GM19351 (cell line): Measurements from ENCODE around the gene TM4SF4.
"Not testable (repeated sequence)": the region's sequence is repeated elsewhere in the genome, so short reads cannot be mapped to it uniquely, and the experiment has no call there.

ENCODE experiments used
- ATAC-seq: cut with Tn5 transposase; IDR thresholded peaks from one replicate; pipeline ENCODE4 v1.9.1; 2021; ENCODE audit warnings: mild to moderate bottlenecking, moderate library complexity; ENCODE audit not compliant: unreplicated experiment

TM4SF4 gene, protein sequence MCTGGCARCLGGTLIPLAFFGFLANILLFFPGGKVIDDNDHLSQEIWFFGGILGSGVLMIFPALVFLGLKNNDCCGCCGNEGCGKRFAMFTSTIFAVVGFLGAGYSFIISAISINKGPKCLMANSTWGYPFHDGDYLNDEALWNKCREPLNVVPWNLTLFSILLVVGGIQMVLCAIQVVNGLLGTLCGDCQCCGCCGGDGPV

DNA sequence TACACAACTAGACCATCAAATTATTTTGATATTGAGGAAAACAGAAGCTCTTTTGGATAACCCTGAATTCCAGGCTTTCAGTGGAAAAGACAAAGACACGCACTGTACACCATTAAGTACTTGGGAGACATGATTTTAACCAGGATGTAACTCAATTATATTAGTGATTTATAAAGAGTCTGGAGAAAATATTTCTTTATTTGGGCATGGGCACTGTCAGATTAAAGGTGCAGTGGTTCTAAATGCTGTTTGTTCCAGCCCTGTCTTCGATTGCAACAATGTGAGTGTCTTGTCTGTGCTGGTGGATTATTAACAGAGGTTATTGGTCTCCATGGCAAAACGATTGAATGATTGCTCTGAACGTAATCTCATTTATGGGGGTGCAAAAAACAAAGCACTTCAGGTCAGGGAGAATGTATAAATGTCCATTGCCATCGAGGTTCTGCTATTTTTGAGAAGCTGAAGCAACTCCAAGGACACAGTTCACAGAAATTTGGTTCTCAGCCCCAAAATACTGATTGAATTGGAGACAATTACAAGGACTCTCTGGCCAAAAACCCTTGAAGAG, at the start of gene TM4SF4:
TSS of gene TM4SF4 (plus strand) at position 448 of the 568 bp plus-strand sequence. CDS start 181 bp downstream, outside the sequence.
- no peak for ATAC-seq

DNA sequence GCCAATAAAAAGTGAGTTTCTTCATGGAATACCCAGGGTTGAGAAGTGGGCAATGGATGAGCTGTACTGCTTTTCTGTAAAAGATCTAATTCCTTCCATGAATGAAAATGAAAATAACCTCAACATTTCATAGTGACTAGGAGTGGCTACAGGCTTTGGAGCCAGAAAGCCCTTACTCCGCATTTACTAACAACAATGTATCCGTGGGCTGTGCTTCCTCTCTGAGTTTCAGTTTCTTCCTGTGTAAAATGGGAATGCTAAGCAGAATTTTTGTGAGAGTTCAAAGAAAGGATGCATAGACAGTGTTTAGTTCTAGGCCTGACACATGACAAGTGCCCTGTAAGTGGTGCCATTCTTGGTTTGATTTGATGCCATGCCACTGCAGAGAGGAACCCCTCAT, 49.6 kb upstream of the TM4SF4 start:
- ATAC-seq, result no peak

DNA sequence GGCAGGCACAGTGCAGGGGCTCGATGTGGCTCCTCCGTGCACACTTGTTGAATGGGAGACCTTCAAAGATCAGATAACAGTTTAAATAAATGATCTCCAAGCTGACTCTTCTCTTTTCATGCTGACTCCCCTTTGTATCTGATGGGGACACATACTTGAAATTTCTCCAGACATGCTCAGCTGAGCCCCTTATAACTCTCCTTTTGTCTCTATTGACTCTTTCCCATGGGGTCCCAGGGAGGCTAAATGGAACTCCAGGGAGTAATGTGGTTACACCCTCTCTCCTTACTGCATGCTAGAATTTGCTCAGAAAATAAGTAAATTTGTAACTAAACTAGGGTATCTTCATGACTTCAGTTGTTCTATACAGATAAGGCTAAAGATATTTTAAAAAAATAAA, 48.2 kb upstream of the TM4SF4 start:
- no peak for ATAC-seq

DNA sequence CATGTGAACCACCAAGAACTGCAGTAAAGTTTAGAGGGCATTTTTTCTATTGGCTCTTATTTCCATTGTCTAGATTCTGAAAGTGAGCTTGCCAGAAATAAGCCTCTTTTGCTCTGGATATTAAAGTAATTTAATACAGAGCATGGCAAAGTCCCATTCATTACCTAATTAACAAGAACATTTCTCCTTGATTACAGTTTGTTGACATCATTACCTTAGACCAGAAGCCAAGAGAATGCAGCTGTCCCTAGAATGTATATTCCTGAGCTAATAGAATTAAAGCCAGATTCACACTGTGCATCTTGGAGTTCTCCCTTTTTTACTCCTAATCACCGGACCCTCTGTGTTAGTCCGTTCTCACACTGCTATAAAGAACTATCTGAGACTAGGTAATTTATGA, 46.4 kb upstream of the TM4SF4 start:
- no peak for ATAC-seq

DNA sequence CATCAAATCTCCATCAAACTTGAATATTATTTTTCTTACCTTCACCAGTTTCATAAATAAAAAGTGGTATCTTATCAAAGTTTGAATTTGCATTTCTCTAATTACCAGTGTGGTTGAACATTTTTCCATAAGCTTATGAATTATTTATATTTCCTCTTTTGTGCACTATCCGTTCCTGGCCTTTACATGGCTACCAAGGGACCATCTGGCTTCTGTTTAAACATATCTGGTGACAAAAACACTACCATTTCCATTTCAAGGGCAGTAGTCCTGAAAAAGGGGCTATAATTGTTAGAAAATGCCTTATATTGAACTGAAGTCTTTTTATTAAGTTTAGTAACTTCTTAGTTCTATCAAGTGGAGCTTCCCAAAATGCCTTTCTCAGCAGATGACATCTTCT, 44.3 kb upstream of the TM4SF4 start:
- no peak for ATAC-seq

DNA sequence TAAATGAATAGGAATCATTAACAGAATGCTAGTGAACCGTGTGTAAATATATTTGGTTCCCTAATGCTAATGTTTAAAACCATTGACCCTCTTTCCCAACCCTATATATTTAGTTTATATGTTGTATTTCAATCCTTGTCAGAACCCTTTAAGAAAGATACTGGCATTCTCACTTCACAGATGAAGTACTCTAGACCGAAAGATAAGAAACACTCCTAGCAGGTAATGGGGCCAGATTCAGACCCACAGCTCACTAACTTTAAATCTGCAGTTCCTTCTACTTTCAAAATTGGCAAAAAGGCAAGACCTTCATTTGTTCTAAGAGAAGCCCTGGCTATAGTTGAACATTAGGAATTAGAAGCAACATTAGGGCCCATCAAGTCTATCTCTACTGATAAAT, 42.3 kb upstream of the TM4SF4 start:
- ATAC-seq, result no peak

DNA sequence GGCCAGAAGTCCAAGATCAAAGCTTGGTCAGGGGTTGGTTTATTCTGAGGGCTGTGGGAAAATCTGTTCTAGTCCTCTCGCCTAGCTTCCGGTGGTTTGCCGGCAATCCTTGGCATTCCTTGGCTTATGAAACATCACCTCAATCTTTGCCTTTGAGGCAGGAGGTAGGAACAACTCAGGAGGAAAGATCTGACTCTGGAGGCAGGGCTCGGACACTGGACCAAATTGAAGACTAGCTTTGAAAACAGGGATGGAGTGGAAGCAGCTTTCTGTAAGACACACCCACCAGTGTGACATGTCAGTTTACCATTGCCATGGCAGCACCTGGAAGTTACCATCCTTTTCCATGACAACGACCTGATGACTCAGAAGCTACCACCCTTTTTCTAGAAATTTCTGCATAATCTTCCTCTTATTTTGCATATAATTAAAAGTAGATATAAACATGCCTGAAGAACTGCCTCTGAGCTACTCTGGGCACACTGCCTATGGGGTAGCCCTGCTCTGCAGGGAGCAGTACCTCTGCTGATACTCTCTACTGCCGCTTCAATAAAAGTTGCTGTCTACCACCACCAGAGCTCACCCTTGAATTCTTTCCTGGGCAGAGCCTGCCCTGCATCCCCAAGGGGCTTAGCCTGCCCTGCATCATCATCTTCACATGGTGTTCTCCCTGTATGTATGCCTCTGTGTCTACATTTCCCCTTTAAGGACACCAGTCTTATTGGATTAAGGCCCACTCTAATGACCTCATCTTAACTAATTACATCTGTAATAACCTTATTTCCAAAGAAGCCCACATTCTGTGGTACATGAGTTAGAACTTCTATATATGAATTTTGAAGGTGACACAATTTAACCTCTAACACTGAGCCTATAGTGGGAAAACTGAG, 38.3 kb upstream of the TM4SF4 start:
- ATAC-seq, result no peak

DNA sequence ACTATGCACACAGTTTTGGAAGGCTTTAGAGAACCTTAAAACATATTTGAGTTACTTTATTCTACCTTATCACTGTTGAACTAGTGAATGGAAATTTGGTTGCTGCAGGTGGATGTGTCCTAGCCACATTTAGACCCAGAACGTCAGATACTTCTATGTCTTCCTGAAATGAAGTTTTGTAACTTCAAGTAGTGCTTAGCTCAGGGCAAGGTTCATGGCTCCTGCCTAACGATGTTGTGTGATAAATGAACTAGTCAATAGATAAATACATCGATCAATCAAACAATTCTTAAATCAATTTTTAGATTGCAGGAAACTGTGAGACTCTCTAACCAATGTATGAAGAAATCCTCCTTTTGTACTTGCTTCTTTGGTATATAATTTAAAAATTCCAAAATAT, 37.2 kb upstream of the TM4SF4 start:
- ATAC-seq, result no peak

DNA sequence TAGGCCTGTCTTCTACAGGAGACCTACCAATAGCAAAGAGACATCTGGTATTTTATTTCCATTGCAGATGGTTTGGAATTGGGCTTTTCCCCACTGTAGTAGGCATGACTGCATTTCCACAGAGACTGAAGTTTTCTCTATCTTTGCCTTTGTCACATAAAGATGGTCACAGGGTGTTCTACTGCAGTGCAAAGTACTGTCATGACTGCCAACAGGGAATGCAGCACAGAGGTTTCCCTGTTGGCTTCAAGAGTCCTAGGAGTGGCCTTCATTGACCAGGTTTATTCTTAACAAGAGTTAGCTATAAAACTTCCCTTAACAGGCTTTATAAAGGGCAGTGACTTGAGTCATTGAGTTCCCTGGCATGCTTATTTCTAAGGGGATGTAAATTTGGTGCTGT, 36.8 kb upstream of the TM4SF4 start:
- no peak for ATAC-seq

DNA sequence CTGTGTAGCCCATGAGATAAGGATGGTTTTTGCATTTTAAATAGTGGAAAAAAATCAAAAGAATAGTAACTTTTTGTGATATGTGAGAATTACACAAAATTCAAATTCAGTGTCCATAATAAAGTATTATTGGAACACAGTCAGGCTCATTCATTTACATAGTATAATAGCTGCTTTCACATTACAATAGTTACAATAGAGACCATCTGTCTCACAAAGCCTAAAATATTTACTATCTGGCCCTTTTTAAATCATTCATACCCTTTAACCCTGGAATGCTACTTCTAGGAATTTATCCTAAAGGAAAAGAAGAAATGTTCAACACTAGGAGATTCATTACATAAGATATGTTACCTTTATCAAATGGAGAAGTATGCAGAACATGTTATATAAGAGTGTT, 35.5 kb upstream of the TM4SF4 start:
- no peak for ATAC-seq

DNA sequence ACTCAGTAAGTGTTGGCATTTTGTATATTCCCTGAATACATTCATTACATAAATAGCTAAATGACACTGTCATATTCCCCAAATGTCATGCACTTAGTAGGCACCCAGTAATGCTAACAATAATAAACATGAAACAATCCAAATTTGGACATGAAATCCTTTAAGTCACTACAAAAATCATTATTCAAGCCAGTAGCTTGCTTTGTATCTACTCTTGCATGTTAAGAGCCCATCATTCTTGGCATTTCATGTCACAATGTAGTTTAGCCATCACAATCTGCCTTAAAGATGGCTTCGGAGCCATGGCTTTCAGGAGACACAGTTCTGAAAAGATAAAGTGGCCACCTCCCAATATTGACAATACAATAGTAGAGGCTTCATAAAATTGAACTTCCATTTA, 32.9 kb upstream of the TM4SF4 start:
- no peak for ATAC-seq

DNA sequence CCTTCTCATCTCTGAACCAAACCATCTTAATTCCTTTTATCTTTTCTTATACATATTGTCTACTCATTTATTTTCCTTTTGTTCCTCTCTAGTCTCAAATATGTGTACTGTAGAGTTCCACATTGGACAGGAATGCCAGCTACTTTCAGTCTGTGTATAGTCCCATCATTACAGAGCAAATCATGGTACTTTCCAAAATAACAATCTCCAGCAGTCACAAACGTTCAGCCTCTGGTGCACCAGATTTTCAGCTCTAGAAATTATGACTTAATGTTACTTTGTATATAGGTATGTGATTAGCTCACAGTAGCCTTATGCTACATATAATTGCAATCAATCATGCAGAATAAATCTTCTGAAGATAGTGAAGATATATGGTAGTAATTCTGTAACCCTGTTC, 32.5 kb upstream of the TM4SF4 start:
- no peak for ATAC-seq

DNA sequence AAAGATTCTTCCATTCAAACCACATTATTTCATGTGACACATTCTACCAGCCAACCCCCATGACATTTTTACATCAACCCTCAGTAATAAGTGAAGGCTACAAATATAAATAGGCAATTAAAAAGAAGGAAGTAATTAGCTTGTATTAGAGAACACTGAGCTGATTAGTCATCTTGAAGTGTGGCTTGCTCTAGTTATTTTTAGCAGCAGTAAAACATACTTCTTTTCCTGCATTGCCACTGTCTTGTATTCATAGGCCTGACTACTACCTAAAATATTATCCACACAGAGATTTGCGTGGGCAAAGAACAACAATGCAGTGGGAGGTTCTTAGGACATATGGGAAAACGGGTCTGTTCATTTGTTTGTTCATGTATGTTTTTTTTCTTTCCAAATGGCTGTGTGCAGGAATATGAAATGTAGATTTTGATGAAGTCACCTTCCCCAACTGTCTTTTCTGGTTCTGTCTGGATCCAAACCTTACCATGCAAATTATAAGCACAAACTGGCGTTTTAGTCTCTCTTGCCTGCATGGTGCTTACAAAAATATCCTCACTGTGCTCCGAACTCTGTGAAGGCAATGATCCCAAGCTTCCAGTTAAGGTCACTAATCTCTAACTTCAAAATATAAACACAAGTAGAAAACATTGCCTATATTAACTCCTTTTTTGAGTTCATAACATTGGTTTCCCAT, 31.5 kb upstream of the TM4SF4 start:
- no peak for ATAC-seq

DNA sequence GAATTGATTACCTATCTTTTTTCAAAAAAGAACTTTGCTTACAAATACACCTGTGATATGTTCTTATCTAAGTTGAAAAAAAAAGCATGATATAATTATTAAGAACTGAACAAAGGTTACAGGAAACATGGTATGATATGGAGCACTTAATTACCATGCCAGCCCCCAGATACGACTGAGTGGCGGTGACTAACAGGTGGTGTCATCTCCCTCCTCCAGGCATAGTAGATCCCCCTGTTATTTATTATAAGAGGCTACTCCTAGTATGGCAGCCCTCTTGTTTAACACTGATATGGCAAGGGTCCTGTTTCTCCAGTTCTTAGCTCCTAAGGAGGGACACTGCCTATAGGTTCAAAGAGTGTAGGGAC, 31.0 kb upstream of the TM4SF4 start:
- ATAC-seq, result no peak

DNA sequence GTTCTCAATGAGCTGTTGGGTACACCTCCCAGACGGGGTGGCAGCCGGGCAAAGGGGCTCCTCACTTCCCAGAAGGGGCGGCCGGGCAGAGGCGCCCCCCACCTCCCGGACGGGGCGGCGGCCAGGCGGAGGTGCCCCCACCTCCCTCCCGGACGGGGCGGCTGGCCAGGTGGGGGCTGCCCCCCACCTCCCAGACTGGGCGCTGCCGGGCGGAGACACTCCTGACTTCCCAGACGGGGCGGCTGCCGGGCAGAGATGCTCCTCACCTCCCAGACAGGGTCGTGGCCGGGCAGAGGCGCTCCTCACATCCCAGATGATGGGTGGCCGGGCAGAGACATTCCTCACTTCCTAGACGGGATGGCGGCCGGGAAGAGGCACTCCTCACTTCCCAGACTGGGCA, 29.6 kb upstream of the TM4SF4 start:
- ATAC-seq, result not testable (repeated sequence)

DNA sequence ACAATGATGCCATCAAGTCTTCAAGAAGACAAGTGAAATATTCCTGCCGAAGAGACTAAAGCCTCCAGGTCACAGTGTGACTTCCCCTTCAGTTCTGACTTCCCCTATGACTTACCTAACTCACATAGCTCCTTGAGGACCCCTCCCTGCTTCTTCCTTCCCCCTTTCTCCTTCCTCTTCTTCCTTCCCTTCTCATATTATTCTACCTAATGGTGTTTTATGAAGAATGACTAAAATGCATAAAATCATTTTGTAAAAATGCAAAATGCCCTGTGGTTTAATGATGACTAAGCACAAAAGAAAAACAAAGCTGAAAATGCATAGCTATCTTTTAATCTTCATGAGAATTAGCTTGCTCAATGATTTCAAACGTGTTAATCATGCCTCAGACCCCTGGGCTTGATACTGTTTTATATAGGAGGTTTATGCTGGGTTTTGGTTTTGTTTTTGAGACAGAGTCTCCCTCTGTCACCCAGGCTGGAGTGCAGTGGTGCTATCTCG, 26.1 kb upstream of the TM4SF4 start:
- ATAC-seq, result no peak

DNA sequence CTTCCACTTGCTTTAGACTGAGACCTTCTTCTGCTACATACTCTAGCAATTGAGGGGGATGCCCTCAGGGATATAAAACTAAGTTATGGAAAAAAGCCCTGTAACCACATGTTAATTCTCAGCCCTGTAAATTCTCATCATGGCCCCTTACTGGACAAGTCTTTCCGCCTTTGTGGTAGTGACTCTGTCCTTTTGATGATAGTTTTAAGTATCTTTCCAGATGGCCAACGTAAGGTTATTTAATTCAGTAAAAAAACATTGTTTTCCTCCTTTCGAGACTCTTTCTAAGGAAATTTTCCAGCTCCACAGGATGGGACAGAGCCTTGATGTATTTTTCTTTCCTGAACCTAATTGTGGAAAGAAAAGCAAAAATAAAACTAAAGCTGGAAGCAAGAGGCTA, 25.3 kb upstream of the TM4SF4 start:
- no peak for ATAC-seq

DNA sequence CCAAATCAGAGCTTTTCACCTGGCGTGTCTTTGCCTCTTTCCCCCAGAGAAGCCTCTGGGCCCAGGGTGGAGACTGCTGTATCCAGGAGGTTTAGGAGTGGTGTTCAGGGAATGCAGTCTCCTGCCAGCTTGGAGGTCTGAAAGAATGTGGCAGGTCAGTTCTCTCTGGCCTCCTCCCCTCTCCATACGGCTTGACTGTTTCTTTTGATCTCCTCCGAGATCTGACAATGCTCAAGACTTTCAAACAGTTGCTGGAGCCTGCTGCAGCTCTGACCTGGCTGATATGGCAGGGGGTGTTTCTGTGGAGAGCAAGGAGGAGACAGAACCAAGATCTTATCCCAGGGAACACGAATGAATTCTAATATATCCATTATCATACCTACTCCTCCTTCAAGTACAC, 24.7 kb upstream of the TM4SF4 start:
- no peak for ATAC-seq

DNA sequence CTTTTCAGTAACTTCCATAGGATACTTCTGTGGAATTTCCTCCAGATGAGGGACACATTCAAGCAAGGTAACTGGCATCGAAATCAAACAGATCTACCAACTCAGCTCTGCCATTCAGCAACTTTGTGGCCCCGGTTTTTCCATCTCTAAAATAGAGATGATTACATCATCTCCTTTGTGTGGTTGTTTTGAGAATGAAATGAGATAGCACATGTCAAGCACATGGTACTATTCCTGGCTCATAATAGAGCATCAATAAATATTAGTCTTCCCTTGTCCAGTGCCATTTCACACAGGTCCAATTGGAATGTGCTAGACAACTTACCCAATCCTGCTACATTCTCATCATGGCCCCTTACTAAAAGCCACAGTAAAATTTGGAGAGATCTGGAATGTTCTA, 24.2 kb upstream of the TM4SF4 start:
- no peak for ATAC-seq

DNA sequence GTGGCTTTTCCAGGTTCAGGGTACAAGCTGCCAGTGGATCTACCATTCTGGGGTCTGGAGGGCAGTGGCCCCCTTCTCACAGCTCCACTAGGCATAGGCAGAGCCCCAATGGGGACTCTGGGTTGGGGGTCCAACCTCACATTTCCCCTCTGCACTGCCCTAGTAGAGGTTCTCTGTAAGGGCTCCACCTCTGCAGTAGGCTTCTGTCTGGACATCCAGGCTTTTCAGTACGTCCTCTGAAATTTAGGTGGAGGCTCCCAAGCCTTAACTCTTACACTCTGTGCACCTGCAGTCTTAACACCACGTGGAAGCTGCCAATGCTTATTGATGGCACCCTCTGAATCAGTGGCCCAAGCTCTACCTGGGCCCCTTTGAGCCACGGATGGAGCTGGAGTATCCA, 22.5 kb upstream of the TM4SF4 start:
- ATAC-seq, result no peak

DNA sequence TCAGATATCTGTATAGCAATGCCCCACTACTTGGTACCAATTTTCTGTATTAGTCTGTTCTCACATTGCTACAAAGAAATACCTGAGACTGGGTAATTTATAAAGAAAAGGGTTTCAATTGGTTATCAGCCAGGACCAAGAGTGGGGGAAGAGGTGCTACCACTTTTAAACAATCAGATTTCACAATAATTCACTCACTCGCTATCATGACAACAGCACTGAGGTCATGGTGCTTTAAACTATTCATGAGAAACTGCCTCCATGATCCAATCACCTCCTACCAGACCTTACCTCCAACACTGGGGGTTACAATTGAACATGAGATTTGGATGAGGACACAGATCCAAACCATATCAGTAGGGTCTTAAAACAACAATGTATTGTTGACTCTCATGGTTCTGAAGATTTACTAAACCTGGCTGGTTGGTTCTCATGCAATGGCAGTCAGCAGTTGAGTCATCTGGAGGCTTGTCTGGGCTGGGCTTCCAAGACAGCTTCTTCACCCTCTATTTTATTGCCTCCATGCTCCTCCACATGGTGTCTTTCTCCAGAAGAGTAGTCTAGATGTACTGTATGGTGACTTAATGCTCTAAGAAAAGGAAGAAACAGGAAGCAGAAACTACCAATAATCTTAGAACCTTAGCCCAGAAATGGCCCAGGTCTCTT, 21.2 kb upstream of the TM4SF4 start:
- ATAC-seq, result no peak
